Medulla oblongata (tissue), 1 donor: ENCODE data around the gene STN1.
A peak's percentile ranks its signal among the peaks of the same experiment; 100 is the strongest.

ENCODE experiments used
- DNase-seq: peaks from one replicate; pipeline ENCODE4 v3.0.0-alpha.2; 2015; ENCODE audit errors: extremely low spot score

Gene STN1, protein sequence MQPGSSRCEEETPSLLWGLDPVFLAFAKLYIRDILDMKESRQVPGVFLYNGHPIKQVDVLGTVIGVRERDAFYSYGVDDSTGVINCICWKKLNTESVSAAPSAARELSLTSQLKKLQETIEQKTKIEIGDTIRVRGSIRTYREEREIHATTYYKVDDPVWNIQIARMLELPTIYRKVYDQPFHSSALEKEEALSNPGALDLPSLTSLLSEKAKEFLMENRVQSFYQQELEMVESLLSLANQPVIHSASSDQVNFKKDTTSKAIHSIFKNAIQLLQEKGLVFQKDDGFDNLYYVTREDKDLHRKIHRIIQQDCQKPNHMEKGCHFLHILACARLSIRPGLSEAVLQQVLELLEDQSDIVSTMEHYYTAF

DNA sequence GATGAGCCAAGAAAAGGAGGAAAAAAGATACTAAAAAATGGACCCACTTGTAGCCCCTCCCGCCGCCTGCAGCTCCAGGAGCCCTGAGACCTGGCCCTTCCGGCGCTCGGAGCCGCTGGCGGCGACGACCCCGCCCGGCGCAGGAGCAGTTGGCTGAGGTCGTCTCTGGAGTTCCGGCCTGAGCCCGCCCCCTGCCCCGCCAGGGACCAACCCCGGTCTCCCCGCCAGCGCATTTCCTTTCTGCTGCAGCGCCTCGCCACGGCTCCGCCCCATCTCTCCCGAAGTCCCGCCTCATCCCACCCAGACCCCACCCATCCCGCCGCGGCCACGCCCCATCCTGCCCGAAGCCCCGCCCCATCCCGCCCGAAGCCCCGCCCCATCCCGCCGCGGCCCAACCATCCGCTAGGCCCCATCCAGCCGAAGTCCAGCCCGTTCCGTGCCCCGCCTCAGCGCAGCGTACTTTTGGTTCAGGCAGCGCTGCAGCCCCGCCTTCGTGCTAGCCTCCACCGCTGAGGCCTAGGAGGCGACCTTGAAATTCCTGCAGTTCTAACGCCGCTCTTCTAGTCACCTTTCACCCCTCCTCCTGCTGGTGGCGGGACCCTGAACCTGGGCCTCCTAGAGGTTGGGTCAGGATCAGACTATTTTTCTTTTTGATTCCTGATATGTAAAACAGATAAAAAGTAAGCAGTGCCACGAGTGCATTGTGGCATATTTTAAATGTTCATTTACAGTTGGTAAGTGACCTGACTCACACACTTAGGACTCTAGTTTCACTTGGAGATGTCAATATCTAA lies at the start of gene STN1:
STN1 (minus strand) TSS at position 132 of the 794 bp plus-strand sequence. CDS start 590 bp downstream, outside the sequence.
- peak; percentile 97 for DNase-seq

DNA sequence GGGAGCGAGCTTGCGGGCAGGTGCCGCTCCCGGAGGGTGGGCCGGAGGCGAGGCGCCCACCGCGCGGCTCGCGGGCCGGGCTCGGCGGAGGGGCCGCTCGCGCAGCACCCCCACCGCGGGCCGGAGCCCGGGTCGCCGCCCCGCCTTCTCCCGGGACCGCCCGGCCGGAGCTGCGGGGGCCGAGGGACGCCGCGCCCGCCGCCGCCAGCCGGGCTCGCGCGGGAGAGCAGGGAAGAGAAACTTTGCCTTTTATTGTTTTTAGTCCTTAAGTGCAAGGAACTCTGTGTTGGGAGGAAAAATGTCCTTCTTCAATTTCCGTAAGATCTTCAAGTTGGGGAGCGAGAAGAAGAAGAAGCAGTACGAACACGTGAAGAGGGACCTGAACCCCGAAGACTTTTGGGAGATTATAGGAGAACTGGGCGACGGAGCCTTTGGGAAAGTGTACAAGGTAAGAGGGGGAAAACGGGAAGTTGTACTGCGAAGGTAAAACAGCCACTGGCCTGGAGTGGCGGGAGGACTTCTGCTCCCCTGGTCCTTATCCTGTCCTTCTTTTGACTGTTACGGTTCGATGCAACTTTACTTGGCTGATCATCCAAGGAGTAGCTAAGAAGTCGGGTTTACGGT lies 49.6 kb upstream of the STN1 start:
- DNase-seq = peak; percentile 63

DNA sequence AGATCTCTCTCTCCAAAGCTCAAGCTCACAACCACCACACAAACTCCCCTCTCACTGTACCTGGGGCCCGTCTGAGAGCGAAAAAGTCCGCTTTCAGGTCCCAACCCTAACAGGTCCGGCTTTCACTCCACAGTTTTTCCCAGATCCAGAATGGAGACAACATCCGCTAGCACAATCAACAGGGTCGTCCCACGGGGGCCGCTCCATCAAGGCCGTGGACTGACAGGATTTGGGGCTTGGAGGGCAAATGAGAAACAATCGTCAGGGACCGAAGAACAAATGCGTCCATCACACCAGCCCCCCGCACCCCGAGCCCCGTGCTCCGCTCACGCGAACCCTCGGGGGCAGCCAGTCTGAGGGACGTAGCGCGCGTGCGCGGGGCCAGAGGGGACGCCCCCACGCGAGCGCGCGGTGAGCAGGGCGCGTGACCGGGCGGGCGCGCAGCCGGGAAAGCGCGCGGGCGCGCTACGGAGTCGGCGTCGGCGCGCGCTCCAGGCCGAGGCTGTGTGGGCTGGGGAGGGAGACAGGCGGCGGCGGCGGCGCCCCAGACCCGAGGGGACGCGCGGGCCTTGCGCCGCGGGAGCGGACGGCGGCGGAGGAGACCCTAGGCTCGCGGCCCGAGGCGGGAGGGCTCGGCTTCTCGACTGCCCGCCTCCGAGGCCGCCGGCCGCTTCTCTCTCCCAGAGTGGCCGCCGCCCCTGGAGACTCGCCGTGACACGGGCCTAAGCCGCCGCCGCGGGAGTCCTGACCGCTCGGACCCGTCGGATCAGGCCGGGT lies 48.9 kb upstream of the STN1 start, which contains the start of gene SLK:
SLK (plus strand) TSS at position 470 of the 777 bp plus-strand sequence. CDS start 606 bp downstream, outside the sequence.
- peak; percentile 92 for DNase-seq

DNA sequence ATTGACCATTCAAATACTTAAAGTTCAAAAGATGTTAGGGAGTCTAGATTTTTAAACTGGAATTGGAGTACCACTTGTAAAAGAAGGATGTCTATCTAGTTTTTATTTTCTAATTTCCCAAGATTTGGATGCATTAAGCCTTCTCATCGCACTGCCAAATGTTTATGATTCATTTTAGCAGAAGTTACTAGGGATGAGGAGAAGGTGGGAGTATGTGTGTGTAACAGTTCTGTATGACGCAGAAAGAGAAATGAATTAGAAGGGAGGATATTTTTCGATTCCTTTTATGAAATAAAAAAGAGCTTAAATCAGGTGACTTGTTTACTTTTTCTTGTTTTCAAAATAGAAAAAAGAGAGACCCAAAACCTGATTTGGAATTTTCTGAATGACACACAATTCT lies 42.1 kb upstream of the STN1 start:
- no peak for DNase-seq

DNA sequence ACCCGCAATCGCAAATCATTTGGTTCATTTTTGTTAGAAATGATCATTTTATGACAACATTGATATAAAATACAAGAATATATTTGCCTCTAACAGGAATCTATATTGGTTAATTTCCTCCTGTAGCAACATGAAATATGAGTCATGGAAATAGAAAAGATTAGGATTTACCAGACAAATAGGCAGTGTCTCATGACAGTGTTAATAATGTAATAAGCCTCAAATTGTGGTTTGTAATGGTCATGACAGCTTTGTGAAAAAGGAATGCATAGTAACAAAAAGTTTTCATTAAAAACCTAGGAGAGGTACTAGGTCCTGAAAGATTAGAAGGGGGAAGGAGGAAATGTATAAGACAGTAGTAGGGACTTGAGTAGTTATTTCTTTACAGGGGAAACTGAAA lies 41.0 kb upstream of the STN1 start:
- no peak for DNase-seq

DNA sequence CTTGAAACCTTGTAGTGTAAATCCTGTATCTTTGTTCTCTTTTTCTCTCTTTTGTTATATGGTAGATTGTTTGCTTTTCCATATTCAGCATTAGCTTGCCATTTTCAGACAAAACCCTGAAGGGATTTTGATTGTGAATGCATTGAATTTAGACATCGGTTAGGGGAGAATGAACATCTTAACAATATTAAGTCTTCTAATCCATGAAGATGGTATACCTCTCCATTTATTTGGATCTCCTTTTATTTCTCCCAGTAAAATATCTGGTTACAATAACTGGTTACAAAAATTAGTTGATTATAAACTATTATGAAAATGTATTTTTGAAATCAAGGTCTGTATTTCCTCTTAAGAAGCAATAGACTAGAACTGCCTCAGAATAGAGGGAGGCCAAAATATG lies 36.6 kb upstream of the STN1 start:
- no peak for DNase-seq

DNA sequence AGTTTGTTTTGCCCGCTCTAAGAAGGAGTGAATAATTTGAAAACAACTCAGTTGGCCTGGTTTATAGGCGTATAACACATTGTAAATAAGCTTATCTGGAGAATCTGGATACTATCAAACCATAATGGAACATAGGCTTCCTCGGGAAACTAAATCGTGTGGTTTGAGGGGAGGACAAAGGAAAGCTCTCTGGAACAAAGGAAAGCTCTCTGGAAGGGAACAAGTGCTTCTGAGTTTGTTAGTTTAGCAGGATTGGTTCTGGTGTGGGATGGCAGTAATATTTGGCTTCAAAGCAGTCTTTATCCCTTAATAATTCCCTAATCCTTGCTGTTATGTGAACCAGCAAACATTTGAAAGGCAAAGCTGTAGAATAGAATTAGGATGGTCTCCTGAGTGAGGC lies 34.0 kb upstream of the STN1 start:
- DNase-seq = no peak

DNA sequence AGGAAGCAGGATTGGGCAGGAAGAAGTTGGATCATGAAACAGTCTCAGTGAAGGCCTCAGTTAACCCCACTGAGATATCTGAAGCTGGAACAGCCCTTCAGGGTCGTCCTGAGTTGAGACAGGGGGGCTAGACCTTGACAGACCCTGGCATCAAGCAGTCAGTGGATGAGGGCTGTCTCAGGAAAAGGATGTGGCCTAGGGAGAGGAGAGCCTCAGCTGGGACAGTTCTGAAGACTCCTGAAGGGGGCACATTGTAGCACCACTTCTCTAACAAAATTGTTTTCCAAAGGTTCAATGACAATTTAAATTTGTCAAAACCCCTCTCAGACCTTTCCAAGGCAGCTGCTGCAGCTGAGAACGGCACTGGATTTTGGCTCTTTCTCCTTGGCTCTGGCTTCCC lies 33.2 kb upstream of the STN1 start:
- no peak for DNase-seq

DNA sequence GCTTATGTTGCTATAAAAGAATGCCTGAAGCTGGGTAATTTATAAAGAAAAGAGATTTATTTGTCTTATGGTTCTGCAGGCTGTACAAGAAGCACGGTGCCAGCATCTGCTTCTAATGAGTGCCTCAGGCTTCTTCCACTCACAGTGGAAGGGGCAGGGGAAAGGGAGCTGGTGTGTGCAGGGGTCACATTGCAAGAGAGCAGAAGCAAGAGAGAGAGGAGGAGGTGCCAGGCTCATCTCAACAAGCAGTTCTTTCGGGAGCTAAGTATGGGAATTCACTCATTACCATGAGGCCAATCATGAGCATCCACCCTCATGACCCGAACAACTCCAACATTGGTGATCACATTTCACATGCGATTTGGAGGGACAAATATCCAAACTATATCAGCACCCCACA lies 31.7 kb upstream of the STN1 start:
- DNase-seq = no peak

DNA sequence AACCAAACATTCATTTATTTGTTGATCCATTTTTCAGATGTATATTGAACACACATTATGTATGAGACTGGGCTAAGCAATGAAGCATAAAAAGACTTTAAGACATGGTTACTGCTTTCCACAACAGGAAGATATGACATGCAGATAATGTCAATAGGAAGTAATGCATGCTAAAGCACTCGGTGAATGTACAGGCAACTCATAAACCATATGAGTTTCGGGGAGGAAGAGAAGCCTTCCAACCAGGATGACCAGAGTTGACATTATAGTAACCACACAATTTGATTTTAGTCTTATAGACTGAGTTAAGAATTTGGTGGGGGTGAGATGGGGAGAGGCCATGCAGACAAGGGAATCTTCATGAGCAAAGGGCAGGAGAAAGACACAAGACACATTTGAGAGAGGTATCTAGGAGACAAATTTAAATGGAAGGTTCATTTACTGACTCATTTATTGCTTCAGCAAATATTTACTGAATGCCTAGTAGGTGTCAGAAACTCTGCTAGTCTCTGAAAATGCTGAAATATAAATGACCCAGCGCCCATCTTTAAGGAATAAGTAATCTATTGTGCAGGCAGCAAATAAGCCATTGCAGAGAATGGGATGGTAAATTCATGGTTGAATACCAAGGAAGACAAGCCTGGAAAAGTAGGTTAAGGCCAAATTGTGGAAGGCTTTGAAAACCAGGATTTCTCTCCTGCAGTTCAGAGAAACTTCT lies 30.0 kb upstream of the STN1 start:
- DNase-seq = no peak

DNA sequence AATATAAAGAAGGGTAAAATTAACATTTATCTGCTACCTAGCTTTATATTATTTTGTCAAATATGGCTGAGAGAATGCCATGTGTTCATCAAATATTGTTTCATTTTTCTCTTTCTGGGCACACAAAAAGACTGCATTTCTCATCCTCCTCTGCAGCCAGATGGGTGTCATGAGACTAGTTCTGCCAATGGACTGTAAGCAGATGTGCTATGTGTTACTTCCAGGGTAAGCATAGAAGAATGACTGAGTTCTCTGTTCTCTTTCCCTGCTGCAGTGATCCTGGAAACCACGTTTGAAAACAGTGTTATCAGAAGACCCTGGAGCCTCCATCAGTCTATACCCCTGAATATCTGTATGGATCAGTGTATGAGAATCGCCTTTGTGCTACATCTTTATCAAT lies 24.9 kb upstream of the STN1 start:
- peak; percentile 75 for DNase-seq

DNA sequence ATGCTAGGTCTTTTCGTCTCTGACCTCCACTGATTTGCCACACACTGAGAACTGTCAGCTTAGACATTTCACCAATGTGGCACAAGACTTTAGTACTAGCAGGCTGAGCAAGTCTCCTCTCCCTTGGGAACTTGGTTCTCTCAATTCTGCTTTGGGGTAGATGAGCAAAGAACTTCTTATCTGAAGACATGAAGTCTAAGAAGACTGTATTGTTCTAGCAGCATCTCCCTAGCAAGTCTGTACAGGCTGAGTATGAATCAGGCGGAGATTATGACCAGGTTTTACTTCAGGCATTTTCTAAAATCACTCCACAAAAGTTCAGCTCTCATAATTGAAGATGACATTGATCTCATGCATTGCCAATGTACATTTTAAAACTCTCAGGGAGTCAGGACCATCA lies 23.8 kb upstream of the STN1 start:
- no peak for DNase-seq

DNA sequence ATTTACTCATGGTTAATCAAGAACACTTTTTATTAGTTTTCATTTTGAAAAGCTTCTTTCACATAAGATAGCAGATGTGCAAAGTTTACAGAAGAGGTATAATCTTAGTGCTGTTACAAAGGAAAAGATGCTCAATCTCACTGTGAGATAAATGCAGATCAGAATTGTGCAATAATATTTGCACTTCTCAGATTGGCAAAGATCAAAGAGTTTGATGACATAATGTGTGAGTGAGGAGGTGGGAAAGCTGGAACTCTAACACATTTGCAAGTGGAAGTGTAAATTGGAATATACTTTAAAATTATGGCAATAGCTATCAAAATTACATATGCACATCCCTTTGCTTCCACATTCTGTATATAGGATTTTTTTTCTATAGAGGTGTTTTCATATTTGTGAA lies 21.5 kb upstream of the STN1 start:
- no peak for DNase-seq

DNA sequence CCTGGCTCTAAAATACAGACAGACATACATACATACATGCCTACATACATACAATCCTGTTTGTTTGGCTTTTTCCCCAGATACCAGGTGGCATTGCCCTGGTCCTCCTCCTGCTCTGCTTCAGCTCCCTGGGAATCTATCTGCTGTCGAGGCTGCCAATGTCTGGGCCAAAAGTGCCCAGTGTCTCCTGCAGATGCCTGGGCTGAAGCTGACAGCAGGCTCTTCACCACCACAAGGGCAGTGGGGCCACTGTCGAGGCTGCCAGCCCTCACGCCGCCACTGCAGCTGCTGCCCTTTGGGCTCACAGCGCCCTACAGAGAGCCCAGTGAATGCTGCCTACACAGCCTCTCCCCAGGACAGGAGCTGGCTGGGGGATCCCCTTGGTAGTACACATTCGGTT lies 18.0 kb upstream of the STN1 start:
- DNase-seq = peak; percentile 53

DNA sequence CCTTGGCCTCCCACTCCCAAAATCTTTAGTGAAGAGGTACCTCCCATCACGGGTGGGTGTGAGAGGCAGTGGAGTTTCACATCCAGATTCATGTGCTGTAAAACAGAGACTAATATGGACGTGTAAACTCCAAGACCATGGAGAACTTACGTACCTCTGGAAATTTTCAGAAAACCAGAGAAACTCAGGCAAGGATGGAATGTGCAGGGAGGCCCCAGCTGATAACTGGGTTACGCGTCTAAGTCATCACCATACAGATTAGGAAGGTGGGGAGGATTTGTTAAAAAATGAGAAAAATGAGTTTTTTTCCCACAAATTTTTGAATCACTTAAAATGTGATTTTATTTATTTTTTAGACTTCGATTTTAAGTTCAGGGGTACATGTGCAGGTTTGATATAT lies 16.3 kb upstream of the STN1 start:
- no peak for DNase-seq

DNA sequence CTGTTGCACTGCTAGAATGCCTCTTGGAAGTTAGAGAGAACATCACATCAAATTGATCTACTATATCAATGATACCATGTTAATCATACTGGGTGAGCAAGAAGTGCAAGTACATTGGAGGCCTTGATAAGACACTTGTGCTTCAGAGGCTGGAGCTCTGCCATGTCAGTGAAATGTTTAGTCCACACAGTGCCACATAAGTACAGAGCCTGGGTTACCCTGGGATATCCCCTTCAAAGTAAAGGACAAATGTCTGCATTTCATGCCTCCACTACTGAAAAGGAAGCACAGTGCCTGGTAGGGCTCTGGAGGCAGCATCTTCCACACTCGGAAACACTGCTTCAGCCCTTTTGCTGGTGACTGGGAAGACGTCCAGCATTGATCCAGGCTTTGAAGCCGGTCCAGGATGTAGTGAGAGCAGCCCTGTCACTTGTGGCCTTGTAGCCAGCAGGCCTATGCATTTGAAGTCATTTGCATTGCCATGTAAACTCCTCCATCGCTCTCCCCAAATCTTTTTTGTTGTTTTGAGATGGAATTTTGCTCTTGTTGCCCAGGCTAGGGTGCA lies 15.7 kb upstream of the STN1 start:
- DNase-seq = peak; percentile 90

DNA sequence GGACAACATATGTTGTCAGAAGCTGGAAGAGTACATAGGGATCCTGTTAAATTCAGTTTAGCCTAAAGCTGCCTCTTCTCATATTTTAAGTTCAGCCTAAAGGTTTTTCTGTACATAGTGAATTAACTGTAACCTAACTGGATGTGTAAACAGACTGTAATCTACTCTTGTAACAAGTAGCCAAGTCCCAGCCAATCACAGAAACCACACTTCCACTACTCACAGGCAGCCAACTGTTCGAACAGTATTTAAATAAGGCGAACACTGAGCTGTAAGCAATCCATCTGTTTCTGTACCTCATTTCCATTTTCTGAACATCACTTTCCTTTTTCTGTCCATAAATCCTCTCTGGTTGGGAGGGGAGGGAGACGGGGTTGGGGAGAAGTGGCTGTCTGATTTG lies 15.0 kb upstream of the STN1 start:
- DNase-seq = no peak

DNA sequence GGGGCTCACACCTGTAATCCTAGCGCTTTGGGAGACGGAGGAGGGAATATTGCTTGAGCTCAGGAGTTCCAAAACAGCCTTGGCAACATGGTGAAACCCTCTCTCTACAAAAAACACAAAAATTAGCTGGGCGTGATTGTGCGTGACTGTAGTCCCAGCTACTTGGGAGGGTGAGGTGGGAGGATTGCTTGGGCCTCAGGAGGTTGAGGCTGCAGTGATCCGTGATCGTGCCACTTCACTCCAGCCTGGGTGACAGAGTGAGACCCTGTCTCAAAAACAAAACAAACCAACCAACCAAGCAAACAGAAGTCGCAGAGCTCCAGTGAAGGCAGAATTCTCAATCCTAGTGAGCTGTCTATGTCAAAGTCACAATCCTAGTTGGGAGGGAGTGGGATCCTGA lies 14.3 kb upstream of the STN1 start:
- no peak for DNase-seq

DNA sequence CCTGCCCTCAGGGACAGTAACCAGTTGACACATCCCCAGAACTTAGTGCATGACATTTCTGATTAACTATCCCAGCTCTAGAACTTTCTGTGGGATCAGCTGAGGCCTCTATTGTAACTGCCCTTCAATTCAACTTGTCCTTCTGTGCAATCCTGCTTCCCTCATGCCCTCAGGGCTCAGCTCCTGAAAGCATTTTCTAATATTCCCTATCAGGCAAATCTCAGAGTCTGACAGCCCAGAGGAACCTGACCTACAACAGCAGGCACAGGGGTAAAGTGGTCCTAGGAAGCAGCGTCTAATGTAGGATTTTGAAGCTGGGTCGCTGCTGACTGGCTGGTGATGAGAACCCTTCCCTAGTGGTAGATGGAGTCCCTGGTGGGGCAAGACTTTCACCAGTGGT lies 13.6 kb upstream of the STN1 start:
- DNase-seq = no peak

DNA sequence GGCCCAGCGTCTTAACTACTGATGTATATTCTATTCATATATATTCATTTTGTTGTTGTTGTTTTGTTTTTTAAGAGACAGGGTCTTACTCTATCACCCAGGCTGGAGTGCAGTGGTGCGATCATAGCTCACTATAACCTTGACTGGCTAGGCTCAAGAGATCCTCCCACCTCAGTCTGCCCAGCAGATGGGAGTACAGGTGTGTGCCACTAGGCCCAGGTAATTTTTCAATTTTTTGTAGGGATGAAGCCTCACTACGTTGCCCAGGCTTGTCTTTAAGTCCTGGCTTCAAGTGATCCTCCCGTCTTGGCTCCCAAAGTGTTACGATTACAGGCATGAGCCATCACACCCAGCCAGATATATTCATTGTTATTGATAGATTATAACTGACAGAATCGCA lies 12.9 kb upstream of the STN1 start:
- DNase-seq = no peak

DNA sequence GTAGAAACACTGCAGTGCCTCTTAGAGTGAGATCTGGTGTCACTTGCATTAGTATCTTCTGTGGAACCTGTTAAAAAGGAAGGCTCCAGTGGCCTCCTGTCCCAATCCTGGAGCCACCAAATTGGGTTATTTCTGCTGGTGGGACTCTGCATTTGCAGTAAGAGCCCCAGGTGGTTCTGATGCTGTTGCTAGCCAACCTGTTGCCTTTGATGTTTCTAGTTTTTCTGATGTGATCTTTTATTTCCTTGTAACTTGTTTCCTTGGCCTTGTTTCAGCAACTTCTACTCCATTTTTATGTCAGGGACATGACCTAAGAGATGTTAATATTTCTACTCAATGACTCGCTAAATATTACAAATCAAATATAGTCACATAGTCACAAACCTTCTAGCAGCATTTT lies 12.5 kb upstream of the STN1 start:
- DNase-seq = no peak
